K562 (cell line): ENCODE data around the gene TTC9C. TPM values are rescaled to one million over a fixed set of nuclear protein-coding genes. Genes with fewer than 3 reads are reported as not detected.
A peak's percentile ranks its signal among the peaks of the same experiment; 100 is the strongest.

Experiments used
- ATF7 ChIP-seq: fragments of 450-650 bp; IDR thresholded peaks from 2 replicates; pipeline ENCODE4 v1.7.1; 2014; ENCODE audit warnings: mild to moderate bottlenecking, moderate library complexity
- CHAMP1 ChIP-seq: fragments of 450-650 bp; IDR thresholded peaks from 2 replicates; pipeline ENCODE4 v1.6.1; 2016; ENCODE audit warnings: mild to moderate bottlenecking
- EGR1 ChIP-seq: fragments of 450-650 bp; conservative IDR thresholded peaks from 2 replicates; pipeline ENCODE4 v1.6.1; 2017; ENCODE audit warnings: mild to moderate bottlenecking
- MYC ChIP-seq, 2 experiments: fragments of 250-450 bp in 1 of 2; sonication (Bioruptor Pico) in 1 of 2; IDR thresholded peaks; 2 replicates each; pipeline versions ENCODE4 v1.5.1 to v1.6.1; 2012 to 2021; ENCODE audit warnings: low read depth in 2 of 2, borderline replicate concordance in 1 of 2, improper control_type of control experiment in 1 of 2, low read length in 1 of 2, mild to moderate bottlenecking in 1 of 2, moderate library complexity in 1 of 2
- PHF8 ChIP-seq: fragments of 200-600 bp; sonication (generic); IDR thresholded peaks from 2 replicates; pipeline ENCODE4 v1.6.1; 2012; ENCODE audit warnings: mixed run types, mild to moderate bottlenecking, inconsistent platforms, low read length, moderate library complexity, borderline replicate concordance
- PML ChIP-seq: IDR thresholded peaks from 2 replicates; pipeline ENCODE4 v1.6.1; 2012; ENCODE audit warnings: low read length, inconsistent platforms
- RBM39 ChIP-seq: fragments of 200-400 bp; formaldehyde crosslinking; optimal IDR thresholded peaks from 2 replicates; pipeline ENCODE3; 2018; ENCODE audit warnings: low read depth, low read length
- TAF7 ChIP-seq: fragments of 450-650 bp; IDR thresholded peaks from 2 replicates; pipeline ENCODE4 v1.6.1; 2016; ENCODE audit warnings: missing genetic modification characterization, missing compliant biosample characterization
- ZNF717 ChIP-seq: fragments of 250-450 bp; sonication (Bioruptor Pico); IDR thresholded peaks from 2 replicates; pipeline ENCODE4 v1.5.0; 2021
- ZNF830 ChIP-seq: fragments of 250-450 bp; sonication (Bioruptor Pico); IDR thresholded peaks from 2 replicates; pipeline ENCODE4 v1.5.0; 2021; ENCODE audit warnings: mild to moderate bottlenecking
- polyA plus RNA-seq, 8 experiments: library from polyadenylated mRNA; depleted of rRNA in 4 of 8; stranded (reverse) in 5 of 8; unstranded in 3 of 8; fragments of >200 nt; fragmentation: Nextera tagmentation in 2 of 8; fragmentation: Illumina TruSeq in 1 of 8; extraction: Ambion mirVana in 2 of 8; extraction: Trizol in 1 of 8; gene quantifications; 2 replicates each; pipeline versions ENCODE4 v1.2.1 to v1.2.3, GENCODE V29; 2011 to 2014; ENCODE audit warnings: inconsistent platforms in 1 of 8, missing spikeins in 1 of 8
- total RNA-seq, 7 experiments: library from RNA; depleted of rRNA in 6 of 7; stranded (reverse); fragments of >200 nt in 6 of 7; fragmentation: Illumina TruSeq in 2 of 7; extraction: Trizol in 2 of 7; gene quantifications; 2 replicates each; pipeline versions ENCODE4 v1.2.1 to v1.2.3, GENCODE V29; 2011 to 2021; ENCODE audit warnings: low replicate concordance in 1 of 7
- TF ChIP-seq, protein P1 (sequence below): fragments of 450-650 bp; IDR thresholded peaks from 2 replicates; pipeline ENCODE4 v1.6.1; 2016; ENCODE audit warnings: mild to moderate bottlenecking, moderate library complexity
- TF ChIP-seq, protein P2 (sequence below): sonication (generic); IDR thresholded peaks from 2 replicates; pipeline ENCODE4 v1.6.1; 2016

TTC9C gene
- total and polyA plus RNA-seq, 9 of the 15 experiments (the other 6 are each of a cell fraction or from before 2014, with no cell fraction given), result 32.8 to 59.0 (median 37.1) TPM

DNA sequence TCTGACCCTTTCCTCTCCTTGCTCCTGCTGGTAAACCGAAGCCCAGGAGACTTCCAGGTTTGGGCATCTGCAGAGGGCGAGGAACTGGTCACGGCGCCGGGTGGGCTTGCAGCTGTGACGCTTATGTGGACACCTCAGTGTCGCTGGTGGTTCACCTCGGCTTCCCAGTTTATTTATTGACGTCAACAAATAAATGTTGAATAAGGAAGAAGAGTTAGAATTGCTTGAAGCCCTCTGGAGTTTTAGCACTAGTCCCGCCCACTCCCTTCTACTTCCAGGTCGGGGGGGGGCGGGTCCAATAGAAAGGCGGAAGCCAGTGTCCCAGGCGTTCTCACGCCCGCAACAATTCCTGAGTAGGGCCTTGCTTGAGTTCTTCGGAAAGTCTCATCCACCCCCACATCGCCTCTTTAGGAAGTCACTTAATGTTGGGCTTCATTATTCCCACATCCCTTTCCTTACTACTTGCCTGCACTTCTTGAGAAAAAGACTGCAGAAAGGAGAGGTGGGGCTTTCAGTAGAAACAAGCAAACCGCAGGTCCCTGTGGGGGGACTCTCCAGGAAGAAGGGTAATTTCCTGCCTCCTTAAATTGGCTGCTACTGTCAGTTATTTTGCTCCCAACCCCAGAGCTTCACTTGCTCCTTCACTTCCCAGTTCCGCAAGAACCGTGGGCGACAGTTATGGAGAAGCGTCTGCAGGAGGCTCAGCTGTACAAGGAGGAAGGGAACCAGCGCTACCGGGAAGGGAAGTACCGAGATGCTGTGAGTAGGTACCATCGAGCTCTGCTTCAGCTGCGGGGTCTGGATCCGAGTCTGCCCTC is at the start of gene TTC9C (continued):
- TF ChIP-seq, protein P1, sequence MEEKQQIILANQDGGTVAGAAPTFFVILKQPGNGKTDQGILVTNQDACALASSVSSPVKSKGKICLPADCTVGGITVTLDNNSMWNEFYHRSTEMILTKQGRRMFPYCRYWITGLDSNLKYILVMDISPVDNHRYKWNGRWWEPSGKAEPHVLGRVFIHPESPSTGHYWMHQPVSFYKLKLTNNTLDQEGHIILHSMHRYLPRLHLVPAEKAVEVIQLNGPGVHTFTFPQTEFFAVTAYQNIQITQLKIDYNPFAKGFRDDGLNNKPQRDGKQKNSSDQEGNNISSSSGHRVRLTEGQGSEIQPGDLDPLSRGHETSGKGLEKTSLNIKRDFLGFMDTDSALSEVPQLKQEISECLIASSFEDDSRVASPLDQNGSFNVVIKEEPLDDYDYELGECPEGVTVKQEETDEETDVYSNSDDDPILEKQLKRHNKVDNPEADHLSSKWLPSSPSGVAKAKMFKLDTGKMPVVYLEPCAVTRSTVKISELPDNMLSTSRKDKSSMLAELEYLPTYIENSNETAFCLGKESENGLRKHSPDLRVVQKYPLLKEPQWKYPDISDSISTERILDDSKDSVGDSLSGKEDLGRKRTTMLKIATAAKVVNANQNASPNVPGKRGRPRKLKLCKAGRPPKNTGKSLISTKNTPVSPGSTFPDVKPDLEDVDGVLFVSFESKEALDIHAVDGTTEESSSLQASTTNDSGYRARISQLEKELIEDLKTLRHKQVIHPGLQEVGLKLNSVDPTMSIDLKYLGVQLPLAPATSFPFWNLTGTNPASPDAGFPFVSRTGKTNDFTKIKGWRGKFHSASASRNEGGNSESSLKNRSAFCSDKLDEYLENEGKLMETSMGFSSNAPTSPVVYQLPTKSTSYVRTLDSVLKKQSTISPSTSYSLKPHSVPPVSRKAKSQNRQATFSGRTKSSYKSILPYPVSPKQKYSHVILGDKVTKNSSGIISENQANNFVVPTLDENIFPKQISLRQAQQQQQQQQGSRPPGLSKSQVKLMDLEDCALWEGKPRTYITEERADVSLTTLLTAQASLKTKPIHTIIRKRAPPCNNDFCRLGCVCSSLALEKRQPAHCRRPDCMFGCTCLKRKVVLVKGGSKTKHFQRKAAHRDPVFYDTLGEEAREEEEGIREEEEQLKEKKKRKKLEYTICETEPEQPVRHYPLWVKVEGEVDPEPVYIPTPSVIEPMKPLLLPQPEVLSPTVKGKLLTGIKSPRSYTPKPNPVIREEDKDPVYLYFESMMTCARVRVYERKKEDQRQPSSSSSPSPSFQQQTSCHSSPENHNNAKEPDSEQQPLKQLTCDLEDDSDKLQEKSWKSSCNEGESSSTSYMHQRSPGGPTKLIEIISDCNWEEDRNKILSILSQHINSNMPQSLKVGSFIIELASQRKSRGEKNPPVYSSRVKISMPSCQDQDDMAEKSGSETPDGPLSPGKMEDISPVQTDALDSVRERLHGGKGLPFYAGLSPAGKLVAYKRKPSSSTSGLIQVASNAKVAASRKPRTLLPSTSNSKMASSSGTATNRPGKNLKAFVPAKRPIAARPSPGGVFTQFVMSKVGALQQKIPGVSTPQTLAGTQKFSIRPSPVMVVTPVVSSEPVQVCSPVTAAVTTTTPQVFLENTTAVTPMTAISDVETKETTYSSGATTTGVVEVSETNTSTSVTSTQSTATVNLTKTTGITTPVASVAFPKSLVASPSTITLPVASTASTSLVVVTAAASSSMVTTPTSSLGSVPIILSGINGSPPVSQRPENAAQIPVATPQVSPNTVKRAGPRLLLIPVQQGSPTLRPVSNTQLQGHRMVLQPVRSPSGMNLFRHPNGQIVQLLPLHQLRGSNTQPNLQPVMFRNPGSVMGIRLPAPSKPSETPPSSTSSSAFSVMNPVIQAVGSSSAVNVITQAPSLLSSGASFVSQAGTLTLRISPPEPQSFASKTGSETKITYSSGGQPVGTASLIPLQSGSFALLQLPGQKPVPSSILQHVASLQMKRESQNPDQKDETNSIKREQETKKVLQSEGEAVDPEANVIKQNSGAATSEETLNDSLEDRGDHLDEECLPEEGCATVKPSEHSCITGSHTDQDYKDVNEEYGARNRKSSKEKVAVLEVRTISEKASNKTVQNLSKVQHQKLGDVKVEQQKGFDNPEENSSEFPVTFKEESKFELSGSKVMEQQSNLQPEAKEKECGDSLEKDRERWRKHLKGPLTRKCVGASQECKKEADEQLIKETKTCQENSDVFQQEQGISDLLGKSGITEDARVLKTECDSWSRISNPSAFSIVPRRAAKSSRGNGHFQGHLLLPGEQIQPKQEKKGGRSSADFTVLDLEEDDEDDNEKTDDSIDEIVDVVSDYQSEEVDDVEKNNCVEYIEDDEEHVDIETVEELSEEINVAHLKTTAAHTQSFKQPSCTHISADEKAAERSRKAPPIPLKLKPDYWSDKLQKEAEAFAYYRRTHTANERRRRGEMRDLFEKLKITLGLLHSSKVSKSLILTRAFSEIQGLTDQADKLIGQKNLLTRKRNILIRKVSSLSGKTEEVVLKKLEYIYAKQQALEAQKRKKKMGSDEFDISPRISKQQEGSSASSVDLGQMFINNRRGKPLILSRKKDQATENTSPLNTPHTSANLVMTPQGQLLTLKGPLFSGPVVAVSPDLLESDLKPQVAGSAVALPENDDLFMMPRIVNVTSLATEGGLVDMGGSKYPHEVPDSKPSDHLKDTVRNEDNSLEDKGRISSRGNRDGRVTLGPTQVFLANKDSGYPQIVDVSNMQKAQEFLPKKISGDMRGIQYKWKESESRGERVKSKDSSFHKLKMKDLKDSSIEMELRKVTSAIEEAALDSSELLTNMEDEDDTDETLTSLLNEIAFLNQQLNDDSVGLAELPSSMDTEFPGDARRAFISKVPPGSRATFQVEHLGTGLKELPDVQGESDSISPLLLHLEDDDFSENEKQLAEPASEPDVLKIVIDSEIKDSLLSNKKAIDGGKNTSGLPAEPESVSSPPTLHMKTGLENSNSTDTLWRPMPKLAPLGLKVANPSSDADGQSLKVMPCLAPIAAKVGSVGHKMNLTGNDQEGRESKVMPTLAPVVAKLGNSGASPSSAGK, result no peak; the same call in 1 of the 2 replicates
- no peak for TF ChIP-seq ATF7
- TF ChIP-seq MYC (IDR thresholded peaks at IDR 0.05; ENCODE audit: low read depth, low read length), result peak; percentile 69
- TF ChIP-seq MYC (CRISPR knock-in tag; IDR thresholded peaks at IDR 0.05; ENCODE audit: borderline replicate concordance, low read depth), result no peak
- peak; percentile 70 for TF ChIP-seq EGR1
- TF ChIP-seq ZNF830 (CRISPR knock-in tag), result no peak
- TF ChIP-seq CHAMP1, result no peak
- peak; percentile 77; the same call in 1 of the 2 replicates for TF ChIP-seq PHF8
- TF ChIP-seq, protein P2, sequence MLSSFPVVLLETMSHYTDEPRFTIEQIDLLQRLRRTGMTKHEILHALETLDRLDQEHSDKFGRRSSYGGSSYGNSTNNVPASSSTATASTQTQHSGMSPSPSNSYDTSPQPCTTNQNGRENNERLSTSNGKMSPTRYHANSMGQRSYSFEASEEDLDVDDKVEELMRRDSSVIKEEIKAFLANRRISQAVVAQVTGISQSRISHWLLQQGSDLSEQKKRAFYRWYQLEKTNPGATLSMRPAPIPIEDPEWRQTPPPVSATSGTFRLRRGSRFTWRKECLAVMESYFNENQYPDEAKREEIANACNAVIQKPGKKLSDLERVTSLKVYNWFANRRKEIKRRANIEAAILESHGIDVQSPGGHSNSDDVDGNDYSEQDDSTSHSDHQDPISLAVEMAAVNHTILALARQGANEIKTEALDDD, result no peak
- no peak for TF ChIP-seq ZNF717 (CRISPR knock-in tag)
- TF ChIP-seq RBM39, result no peak
- 0 out of 2 replicates have a peak, but pooled peaks have one; percentile 15 for TF ChIP-seq PML
- 0 out of 2 replicates have a peak, but pooled peaks have one; percentile 34 for TF ChIP-seq TAF7 (tag)
